Measurements from ENCODE around the gene CAPN14. TPM values are rescaled to one million over a fixed set of nuclear protein-coding genes. Genes with fewer than 3 reads are reported as not detected.

Gene CAPN14
- total RNA-seq, 1 experiment from 2014 or later: 0.05 TPM

DNA sequence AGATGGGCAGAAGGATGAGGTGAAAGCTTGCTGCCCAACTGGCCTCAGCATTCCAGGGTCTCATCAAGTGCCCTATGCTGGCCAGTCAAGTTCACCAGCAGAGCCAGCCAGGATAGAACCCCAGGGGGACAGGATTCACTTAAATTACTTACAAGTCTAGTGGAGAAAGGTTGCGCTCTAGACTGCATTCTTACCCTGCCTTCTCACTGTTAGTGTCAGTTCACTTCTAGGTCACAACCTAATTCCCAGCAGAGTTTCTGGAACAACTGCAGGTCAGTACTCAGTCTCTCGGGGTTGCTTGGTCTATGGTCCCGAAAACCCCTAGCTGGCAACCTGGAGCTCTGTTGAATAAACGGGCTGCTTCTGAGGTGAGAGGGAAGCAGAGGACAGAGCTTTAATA is 46.2 kb downstream of the CAPN14 start:
- DNase-seq (ENCODE audit: low read depth, low spot score) (no peak), ATAC-seq (no peak)
- Histone ChIP-seq H3K4me1 (ENCODE audit: control insufficient read depth, insufficient read depth, low read length) (no peaks in the 10 kb centered on the region), H3K36me3 (ENCODE audit: control insufficient read depth, insufficient read depth, low read length) (no peaks in the 10 kb centered on the region), H3K27ac (ENCODE audit: low read length) (no peak overlapping the region), H3K4me3 (ENCODE audit: low read depth in 2 of 2, low read length in 2 of 2) (no peak overlapping the region), H3K9me3 (ENCODE audit: control insufficient read depth, insufficient read depth, low read depth, low read length) (no peaks in the 10 kb centered on the region), H3K27me3 (ENCODE audit: control insufficient read depth, insufficient read depth, low read length) (peaks cover 2% of the 10 kb centered on the region)
- POLR2A ChIA-PET: no interaction called here
- TF ChIP-seq, protein P1, sequence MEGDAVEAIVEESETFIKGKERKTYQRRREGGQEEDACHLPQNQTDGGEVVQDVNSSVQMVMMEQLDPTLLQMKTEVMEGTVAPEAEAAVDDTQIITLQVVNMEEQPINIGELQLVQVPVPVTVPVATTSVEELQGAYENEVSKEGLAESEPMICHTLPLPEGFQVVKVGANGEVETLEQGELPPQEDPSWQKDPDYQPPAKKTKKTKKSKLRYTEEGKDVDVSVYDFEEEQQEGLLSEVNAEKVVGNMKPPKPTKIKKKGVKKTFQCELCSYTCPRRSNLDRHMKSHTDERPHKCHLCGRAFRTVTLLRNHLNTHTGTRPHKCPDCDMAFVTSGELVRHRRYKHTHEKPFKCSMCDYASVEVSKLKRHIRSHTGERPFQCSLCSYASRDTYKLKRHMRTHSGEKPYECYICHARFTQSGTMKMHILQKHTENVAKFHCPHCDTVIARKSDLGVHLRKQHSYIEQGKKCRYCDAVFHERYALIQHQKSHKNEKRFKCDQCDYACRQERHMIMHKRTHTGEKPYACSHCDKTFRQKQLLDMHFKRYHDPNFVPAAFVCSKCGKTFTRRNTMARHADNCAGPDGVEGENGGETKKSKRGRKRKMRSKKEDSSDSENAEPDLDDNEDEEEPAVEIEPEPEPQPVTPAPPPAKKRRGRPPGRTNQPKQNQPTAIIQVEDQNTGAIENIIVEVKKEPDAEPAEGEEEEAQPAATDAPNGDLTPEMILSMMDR (IDR thresholded peaks at IDR 0.05): no peak
- TF ChIP-seq TCF7L2 (IDR thresholded peaks at IDR 0.05; ENCODE audit: low read depth, low read length) (no peak), SIN3A (IDR thresholded peaks at IDR 0.05; ENCODE audit: borderline replicate concordance, insufficient read depth, low read depth, low read length) (no peak), POLR2AphosphoS5 (IDR thresholded peaks at IDR 0.05; ENCODE audit: low read depth, low read length) (no peak)
- TF ChIP-seq, protein P2, sequence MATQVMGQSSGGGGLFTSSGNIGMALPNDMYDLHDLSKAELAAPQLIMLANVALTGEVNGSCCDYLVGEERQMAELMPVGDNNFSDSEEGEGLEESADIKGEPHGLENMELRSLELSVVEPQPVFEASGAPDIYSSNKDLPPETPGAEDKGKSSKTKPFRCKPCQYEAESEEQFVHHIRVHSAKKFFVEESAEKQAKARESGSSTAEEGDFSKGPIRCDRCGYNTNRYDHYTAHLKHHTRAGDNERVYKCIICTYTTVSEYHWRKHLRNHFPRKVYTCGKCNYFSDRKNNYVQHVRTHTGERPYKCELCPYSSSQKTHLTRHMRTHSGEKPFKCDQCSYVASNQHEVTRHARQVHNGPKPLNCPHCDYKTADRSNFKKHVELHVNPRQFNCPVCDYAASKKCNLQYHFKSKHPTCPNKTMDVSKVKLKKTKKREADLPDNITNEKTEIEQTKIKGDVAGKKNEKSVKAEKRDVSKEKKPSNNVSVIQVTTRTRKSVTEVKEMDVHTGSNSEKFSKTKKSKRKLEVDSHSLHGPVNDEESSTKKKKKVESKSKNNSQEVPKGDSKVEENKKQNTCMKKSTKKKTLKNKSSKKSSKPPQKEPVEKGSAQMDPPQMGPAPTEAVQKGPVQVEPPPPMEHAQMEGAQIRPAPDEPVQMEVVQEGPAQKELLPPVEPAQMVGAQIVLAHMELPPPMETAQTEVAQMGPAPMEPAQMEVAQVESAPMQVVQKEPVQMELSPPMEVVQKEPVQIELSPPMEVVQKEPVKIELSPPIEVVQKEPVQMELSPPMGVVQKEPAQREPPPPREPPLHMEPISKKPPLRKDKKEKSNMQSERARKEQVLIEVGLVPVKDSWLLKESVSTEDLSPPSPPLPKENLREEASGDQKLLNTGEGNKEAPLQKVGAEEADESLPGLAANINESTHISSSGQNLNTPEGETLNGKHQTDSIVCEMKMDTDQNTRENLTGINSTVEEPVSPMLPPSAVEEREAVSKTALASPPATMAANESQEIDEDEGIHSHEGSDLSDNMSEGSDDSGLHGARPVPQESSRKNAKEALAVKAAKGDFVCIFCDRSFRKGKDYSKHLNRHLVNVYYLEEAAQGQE (IDR thresholded peaks at IDR 0.05; ENCODE audit: insufficient read depth in 1 of 2, low read depth in 2 of 2, low read length in 1 of 2): no peak
- no TSS peak for BruUV-seq (replicated peaks)
- in situ Hi-C loops (cut with HindIII; ENCODE audit: low pct_unique_long_range_greater_than_20kb, low sequenced_read_pairs): no loop called here
- CTCF ChIA-PET: no interaction called here
- intact Hi-C loops (cut with micrococcal nuclease; ENCODE audit: unreplicated experiment): loop anchor here (5.0 to 10.0 kb wide), 2 partner anchors 161 to 306 kb away; no protein-coding TSS in a partner anchor

- Histone ChIP-seq H3K27ac (ENCODE audit: low read length) (no peak overlapping the region), H3K36me3 (ENCODE audit: control insufficient read depth, insufficient read depth, low read length) (no peaks in the 10 kb centered on the region), H3K4me1 (ENCODE audit: control insufficient read depth, insufficient read depth, low read length) (no peaks in the 10 kb centered on the region), H3K9me3 (ENCODE audit: control insufficient read depth, insufficient read depth, low read depth, low read length) (no peaks in the 10 kb centered on the region), H3K27me3 (ENCODE audit: control insufficient read depth, insufficient read depth, low read length) (peaks cover 2% of the 10 kb centered on the region), H3K4me3 (ENCODE audit: low read depth in 2 of 2, low read length in 2 of 2) (no peak overlapping the region)
- no TSS peak for BruUV-seq (replicated peaks)
- ATAC-seq (peak; percentile 94), DNase-seq (ENCODE audit: low read depth, low spot score) (peak; percentile 60)
- in situ Hi-C loops (cut with HindIII; ENCODE audit: low pct_unique_long_range_greater_than_20kb, low sequenced_read_pairs): no loop called here
- no peak for TF ChIP-seq SIN3A (IDR thresholded peaks at IDR 0.05; ENCODE audit: borderline replicate concordance, insufficient read depth, low read depth, low read length)
- TF ChIP-seq, protein P1 (IDR thresholded peaks at IDR 0.05): peak; percentile 93
- intact Hi-C loops (cut with micrococcal nuclease; ENCODE audit: unreplicated experiment): loop anchor here (1.0 to 10.0 kb wide), 3 partner anchors 162 to 456 kb away; no protein-coding TSS in a partner anchor
- POLR2A ChIA-PET: no interaction called here
- CTCF ChIA-PET: interaction anchor here (0.5 to 1.7 kb wide), 6 partner anchors 25 to 459 kb away, joined by 3 to 14 read pairs (median 3); partner anchors contain the start of gene GALNT14
Observed at GRCh38 chr2:31170071-31170698, 47.1 kb downstream of the CAPN14 start.

Data from Panc1 (cell line).